ENCODE results near the gene ARPP19. TPM values are rescaled to one million over a fixed set of nuclear protein-coding genes. Genes with fewer than 3 reads are reported as not detected.

The ARPP19 gene
- total and polyA plus RNA-seq, 4 donors: 35.0 to 139 (median 68.8) TPM

DNA sequence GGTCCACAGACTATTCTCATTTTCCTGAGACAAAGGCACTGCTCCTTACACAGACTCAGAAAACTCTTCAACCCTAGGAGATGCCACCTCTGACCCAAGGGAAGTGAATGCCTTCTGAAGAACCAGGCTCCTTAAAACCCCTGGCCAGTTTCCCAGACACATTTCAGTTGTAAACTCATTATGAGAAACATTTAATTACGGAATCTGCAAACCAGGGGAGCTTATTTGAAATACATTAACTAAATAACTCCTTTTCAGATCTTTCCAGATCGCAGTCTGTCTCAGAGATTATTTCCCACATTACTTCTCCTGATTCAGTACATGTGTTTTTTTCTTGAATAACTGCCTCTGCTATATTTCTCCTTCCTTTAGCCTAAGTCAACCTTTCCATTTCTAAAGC is 57.7 kb downstream of the ARPP19 start:
- Histone ChIP-seq H3K36me3 (ENCODE audit: control insufficient read depth in 4 of 4, insufficient read depth in 4 of 4, low read length in 4 of 4) (no peaks in the 10 kb centered on the region), H3K4me3 (no peak overlapping the region), H3K27me3 (ENCODE audit: control insufficient read depth in 3 of 3, insufficient read depth in 3 of 3, low read length in 2 of 3) (no peaks in the 10 kb centered on the region), H3K9me3 (ENCODE audit: control insufficient read depth in 4 of 4, insufficient read depth in 3 of 4, low read length in 3 of 4) (no peaks in the 10 kb centered on the region), H3K27ac (ENCODE audit: low read depth in 1 of 2, low read length in 1 of 2) (no peak overlapping the region), H3K4me1 (ENCODE audit: control insufficient read depth in 5 of 5, insufficient read depth in 5 of 5, low read length in 5 of 5) (peaks cover 0 to 12% (median 0%) of the 10 kb centered on the region in 5 donors), H3K9ac (ENCODE audit: insufficient read depth in 1 of 2, low read length in 2 of 2) (no peak overlapping the region)
- DNase-seq (no peak), ATAC-seq (ENCODE audit: insufficient read depth, low FRiP score) (no peak)
- TF ChIP-seq, protein P1, sequence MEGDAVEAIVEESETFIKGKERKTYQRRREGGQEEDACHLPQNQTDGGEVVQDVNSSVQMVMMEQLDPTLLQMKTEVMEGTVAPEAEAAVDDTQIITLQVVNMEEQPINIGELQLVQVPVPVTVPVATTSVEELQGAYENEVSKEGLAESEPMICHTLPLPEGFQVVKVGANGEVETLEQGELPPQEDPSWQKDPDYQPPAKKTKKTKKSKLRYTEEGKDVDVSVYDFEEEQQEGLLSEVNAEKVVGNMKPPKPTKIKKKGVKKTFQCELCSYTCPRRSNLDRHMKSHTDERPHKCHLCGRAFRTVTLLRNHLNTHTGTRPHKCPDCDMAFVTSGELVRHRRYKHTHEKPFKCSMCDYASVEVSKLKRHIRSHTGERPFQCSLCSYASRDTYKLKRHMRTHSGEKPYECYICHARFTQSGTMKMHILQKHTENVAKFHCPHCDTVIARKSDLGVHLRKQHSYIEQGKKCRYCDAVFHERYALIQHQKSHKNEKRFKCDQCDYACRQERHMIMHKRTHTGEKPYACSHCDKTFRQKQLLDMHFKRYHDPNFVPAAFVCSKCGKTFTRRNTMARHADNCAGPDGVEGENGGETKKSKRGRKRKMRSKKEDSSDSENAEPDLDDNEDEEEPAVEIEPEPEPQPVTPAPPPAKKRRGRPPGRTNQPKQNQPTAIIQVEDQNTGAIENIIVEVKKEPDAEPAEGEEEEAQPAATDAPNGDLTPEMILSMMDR (IDR thresholded peaks at IDR 0.05; ENCODE audit: control extremely low read depth, extremely low read depth): no peak
- WGBS, 2 donors: 77 to 92% methylated on average over 2 of the region's 2 CpGs

DNA sequence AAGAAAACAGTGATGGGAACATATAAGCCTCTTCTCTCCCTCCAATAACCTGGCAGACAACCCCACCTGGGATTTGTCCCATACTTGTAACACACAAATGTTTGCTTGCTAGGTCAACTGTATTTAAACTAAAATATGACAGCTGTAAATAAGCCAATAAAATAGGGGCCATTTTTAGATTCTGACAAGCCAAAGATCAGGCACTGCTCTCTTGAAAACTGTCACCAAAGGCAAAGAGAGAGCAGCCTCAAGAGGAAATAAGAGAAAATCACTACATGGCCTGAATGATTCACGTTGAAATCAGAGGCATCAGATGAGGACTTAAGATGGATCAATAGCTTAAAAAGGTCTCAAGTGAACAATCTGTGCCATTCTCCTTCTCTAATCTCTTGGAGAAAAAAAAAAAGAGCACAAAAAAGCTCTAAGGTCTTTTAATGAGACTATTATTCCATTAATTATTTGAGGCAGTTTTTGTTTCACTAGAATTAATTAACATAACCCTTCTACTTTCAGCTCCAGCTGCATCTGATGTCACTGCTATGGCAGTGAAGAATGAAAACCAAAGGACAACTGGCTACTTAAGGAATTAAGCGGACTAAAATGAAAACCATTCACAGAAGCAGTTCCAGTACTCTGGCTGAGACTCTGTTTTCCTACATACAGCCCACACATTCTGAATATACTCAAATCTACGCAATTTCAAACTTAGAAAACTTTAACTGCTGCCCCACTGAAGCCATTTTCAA is 59.2 kb downstream of the ARPP19 start:
- Histone ChIP-seq H3K9ac (ENCODE audit: insufficient read depth in 1 of 2, low read length in 2 of 2) (no peak overlapping the region), H3K27ac (ENCODE audit: low read depth in 1 of 2, low read length in 1 of 2) (no peak overlapping the region), H3K36me3 (ENCODE audit: control insufficient read depth in 4 of 4, insufficient read depth in 4 of 4, low read length in 4 of 4) (no peaks in the 10 kb centered on the region), H3K4me3 (no peak overlapping the region), H3K9me3 (ENCODE audit: control insufficient read depth in 4 of 4, insufficient read depth in 3 of 4, low read length in 3 of 4) (no peaks in the 10 kb centered on the region), H3K4me1 (ENCODE audit: control insufficient read depth in 5 of 5, insufficient read depth in 5 of 5, low read length in 5 of 5) (peaks cover 0 to 12% (median 0%) of the 10 kb centered on the region in 5 donors), H3K27me3 (ENCODE audit: control insufficient read depth in 3 of 3, insufficient read depth in 3 of 3, low read length in 2 of 3) (no peaks in the 10 kb centered on the region)
- DNase-seq (no peak), ATAC-seq (ENCODE audit: insufficient read depth, low FRiP score) (no peak)
- TF ChIP-seq, protein P1 (IDR thresholded peaks at IDR 0.05; ENCODE audit: control extremely low read depth, extremely low read depth): no peak
- 79 to 84% methylated on average over 3 of the region's 3 CpGs for WGBS, 2 donors

DNA sequence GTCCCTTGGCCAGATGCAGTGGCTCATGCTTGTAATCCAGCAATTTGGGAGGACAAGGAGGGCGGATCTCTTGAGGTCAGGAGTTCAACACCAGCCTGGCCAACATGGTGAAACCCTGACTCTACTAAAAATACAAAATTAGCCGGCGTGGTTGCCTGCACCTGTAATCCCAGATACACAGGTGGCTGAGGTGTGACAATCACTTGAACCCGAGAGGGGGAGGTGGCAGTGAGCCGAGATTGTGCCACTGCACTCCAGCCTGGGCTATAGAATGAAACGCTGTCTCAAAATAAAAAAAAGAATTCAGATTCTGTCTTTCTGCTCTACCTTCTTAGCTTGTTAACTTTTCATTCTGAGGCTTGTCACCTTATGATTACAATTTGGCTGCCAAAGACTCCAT is 62.3 kb downstream of the ARPP19 start:
- peaks cover 0 to 14% (median 0%) of the 10 kb centered on the region in 5 donors for H3K4me1 ChIP-seq (ENCODE audit: control insufficient read depth in 5 of 5, insufficient read depth in 5 of 5, low read length in 5 of 5)
- H3K27me3 ChIP-seq (ENCODE audit: control insufficient read depth in 3 of 3, insufficient read depth in 3 of 3, low read length in 2 of 3): no peaks in the 10 kb centered on the region
- 73 to 75% methylated on average over 6 of the region's 6 CpGs for WGBS, 2 donors
- no peak overlapping the region for H3K4me3 ChIP-seq
- no peak for DNase-seq
- H3K27ac ChIP-seq (ENCODE audit: low read depth in 1 of 2, low read length in 1 of 2): no peak overlapping the region
- no peaks in the 10 kb centered on the region for H3K9me3 ChIP-seq (ENCODE audit: control insufficient read depth in 4 of 4, insufficient read depth in 3 of 4, low read length in 3 of 4)
- TF ChIP-seq, protein P1 (IDR thresholded peaks at IDR 0.05; ENCODE audit: control extremely low read depth, extremely low read depth): no peak
- no peaks in the 10 kb centered on the region for H3K36me3 ChIP-seq (ENCODE audit: control insufficient read depth in 4 of 4, insufficient read depth in 4 of 4, low read length in 4 of 4)
- H3K9ac ChIP-seq (ENCODE audit: insufficient read depth in 1 of 2, low read length in 2 of 2): no peak overlapping the region
- no peak for ATAC-seq (ENCODE audit: insufficient read depth, low FRiP score)

Data from lung (tissue), 12 donors.